Lower leg skin (tissue), 3 donors: ENCODE data around the gene DDX51.

Experiments used
- CTCF ChIP-seq, 3 donors: fragments of 450-650 bp; IDR thresholded peaks; one replicate each; pipeline ENCODE4 v1.5.1; 2016; ENCODE audit warnings: antibody characterized with exemption in 3 of 3, mild to moderate bottlenecking in 3 of 3, moderate library complexity in 2 of 3
- POLR2A ChIP-seq, 2 donors: fragments of 450-650 bp; IDR thresholded peaks; one replicate each; pipeline ENCODE4 v1.6.1; 2016 to 2017; ENCODE audit warnings: antibody characterized with exemption in 2 of 2, mild to moderate bottlenecking in 1 of 2, moderate library complexity in 1 of 2

- TF ChIP-seq CTCF (IDR thresholded peaks at IDR 0.05) (no peak), POLR2A (IDR thresholded peaks at IDR 0.05) (no peak)
Measured at GRCh38 chr12:132170637-132171292, 26.6 kb upstream of the DDX51 start.
